Stimulated activated naive CD4-positive, alpha-beta T cell treated with Interleukin-2 at 50 U/mL for 16 hours (primary cell): Measurements from ENCODE around the gene ABL1.

Source experiments
- DNase-seq: peaks from one replicate; lab custom pipeline; 2025; lab: John Stamatoyannopoulos, UW

ABL1 gene

DNA sequence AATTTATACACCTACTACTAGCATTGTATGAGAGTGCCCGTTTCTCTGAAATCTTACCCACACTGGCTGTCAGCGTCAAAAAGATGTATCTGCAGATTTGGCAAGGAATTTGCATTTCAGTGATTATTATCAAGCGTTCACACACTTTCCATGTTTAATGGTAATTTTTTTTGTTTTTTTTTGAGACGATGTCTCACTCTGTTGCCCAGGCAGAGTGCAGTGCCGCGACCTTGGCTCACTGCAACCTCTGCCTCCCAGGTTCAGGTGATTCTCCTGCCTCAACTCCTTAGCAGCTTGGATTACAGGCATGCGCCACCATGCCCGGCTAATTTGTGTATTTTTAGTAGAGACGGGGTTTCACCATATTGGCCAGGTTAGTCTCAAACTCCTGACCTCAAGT is 14.3 kb downstream of the ABL1 start:
- no peak for DNase-seq

DNA sequence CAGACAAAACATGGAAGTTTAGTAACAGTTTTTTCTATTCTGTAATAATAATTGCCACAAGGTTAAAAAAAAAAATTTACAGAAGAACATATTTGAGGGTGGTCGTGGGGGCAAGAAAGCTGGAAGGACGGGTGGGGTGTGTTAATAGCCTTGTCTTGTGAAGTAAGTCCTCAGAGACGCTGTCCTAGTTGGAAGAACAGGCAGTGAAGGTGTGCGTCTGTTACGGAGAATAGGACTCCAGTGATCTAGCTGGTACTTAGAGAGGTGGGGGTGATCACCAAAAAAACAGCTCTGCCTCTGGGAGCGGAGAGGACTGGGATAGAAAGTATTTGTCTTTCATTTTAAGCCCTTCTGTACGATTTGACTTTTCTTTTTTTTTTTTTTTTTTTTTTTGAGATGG is 17.7 kb downstream of the ABL1 start:
- DNase-seq = no peak

DNA sequence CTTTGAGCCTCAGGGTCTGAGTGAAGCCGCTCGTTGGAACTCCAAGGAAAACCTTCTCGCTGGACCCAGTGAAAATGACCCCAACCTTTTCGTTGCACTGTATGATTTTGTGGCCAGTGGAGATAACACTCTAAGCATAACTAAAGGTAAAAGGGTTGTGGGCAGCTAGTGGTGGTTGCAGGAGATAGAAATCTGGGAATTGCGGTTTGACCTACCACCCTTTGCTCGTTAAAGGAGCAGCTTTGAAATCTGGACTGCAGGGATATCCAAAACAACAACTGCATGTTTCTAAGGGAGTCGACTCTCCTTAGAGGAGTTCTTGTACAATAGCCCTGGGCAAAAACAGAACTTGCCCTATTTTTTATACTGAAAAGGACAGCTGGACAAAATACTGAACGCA is 19.0 kb downstream of the ABL1 start:
- DNase-seq = no peak

DNA sequence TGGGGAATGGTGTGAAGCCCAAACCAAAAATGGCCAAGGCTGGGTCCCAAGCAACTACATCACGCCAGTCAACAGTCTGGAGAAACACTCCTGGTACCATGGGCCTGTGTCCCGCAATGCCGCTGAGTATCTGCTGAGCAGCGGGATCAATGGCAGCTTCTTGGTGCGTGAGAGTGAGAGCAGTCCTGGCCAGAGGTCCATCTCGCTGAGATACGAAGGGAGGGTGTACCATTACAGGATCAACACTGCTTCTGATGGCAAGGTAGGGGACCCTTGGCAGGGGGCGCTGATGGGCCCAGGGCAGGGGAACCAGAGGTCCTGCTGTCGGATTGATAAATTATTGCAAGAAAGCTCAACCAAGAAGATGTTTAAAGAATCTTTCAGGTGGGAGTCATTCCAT is 19.8 kb downstream of the ABL1 start:
- DNase-seq = no peak

DNA sequence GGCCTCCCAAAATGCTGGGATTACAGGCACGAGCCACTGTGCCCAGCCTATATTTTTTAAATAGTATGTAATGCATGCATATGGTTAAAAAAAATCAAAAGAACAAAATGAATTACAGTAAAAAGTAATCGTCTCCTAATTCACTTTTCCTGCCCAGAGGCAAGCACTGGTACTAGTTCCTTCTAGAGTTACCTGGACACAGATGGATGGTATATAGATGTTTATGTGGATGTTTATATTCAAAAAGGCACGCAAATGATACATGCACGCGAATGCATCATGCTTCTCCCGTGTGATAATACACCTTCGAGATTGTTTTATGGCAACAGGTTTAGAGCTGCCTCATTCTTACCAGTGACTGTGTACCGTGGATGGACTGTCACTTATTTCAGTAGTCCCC is 21.4 kb downstream of the ABL1 start:
- no peak for DNase-seq

DNA sequence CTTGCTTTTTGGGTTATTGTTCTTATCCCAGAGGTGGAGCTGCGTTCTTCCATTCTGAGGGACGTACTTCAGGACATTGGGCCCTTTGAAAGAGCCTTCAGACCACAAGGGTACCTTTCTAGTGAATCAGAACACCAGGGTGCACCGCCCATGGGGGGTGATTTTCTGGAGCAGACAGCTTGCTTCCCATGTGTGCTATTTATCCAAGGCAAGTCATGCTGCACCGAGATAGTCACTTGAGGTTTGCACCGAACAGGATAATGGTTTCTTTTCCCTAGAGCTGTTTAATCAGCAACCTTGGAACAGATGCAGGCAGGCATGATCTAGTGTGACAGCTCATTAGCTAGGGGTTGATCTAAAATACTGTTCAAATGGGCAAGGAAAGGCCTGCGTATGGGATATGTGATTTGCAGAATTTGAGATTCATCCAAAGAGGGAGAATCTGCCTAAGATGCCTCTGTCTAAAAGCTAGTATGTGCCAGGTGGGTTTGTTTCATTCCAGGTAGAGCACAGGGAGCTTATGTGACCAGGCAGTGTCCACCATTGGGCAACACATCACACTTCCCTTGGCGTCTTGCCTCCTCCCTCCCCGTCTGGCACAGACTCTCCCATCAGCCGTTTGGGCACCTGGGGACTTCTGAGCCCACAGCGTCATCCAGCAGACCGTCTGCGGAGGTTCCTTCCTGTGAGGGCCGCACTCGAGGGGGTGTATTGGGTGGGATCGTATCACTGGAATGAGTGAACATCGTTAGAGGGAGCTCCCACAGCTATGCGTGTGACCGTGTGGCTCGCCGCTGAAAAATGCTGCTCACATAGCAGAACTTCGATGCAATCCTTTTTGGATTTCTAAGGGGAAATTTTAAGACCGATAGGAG is 23.0 kb downstream of the ABL1 start:
- no peak for DNase-seq

DNA sequence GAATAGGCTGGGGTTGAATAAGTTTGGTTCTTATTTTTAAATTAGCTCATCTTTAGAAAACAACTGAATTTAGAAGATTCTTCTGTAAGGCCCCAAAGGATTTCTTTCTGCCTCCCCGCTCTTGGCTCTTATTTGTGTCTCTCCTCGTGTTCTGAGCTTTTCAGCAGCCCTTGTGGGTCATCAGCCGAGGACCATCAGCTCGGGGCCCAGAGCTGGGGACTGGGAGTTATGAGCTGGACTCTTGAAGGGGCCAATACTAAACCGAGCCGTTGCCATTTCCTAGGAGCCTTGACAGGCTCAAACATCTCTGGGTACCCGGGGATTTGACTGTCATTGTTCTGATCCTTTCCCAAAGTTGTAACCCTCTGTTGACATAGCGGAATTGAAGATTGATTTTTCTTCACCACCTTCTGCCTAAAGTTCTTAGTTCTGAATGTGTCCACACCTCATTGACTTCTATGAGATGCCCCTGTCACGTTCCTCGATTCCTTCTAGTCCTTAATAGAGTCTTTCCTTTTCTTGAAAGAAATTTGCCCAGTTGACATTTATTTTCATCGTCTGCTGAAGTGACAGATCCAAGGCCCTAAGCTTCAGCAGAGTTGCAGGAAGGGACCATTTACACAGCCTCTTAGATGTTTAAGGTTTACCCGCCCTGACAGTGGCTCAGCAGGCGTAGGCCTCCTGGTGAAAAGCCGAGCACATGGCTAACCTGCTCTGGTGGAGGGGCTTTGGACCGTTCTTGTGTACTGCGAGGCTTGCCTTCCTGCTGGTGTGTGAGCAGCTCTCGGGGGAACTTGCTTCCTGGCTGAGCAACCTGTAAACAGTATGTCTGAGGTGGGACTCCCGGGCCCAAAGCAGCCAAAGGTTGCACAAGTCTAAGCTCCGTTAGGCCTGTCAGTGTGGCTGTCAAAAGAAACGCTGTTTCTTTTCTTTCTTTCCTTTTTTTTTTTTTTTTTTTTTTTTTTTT is 24.0 kb downstream of the ABL1 start:
- DNase-seq = no peak

DNA sequence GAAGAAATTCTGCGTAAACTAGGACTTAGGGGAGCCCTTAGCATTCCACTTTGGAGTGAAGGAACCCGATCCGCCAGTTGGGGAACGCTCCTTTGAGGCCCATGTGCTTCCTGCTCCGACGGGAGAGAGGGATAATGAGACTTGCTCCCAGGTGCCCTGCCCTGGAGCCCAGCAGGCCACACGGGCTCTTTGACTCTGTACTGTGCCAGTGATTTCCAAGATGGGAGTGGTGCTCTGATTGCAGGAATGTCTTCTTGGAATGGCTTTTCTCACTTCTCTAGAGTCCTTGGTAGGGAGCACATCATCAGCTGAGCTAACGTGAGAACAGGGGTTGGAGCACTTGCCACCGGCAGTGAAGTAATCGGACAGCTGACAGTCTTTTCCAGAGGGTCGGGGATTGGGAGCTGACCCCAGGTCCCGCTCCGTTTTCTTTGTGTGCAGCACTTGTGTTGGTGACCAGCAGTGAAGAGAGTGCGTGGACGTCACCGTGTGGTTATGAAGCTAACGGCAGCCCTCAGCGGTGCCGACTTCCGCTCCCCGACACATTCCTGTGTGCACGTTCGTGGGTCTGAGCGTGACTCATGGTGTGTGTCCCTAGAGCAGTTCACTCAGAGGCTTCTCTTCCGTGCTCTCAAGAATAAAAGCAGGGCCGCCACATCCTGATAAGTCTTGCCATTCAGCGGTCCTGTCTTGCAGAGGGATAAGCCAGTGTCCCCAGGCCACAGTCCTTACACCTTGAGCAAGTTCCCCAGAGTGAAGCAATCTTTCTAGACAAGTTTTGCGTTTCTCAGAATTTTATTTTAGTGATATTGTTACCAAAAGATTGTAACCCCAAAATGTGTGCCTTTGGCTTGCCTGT is 25.6 kb downstream of the ABL1 start:
- DNase-seq = no peak

DNA sequence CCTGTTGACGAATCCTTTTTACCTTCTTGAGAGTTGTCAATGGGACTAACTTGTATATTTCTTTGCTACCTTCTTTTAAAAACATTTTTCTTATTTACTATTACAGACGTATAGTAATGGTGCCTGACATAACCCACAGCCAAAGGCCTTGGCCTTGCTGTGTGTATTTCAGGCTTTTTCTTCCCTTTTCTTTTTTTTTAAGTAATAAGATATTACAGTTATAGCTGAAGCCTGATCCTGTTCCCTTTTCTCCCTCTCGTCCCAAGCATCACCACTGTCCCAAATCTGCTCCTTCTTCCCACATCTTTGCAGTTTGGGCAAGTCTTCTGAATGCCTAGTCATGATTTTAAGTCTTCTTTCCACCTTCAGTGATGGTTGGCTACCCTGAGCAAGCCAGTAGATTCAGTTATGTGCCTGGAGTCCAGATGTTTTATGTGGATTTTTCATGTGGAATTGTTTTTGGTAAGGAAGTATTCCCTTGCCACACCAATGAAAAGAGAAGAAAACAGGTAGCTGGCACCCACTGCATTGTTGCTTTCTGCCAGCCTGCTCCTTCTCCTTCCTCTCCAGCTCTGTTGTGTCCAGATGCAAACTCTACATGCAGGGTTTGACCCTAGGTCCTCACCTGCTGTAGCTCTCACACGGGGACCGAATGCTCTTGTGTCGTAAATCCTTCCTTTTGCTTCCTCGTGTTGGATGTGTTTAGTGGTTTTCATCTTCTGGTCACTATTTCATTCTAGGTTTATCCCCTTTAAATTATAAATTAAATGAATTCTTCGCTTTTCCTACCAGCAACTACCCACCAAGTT is 26.5 kb downstream of the ABL1 start:
- DNase-seq = no peak

DNA sequence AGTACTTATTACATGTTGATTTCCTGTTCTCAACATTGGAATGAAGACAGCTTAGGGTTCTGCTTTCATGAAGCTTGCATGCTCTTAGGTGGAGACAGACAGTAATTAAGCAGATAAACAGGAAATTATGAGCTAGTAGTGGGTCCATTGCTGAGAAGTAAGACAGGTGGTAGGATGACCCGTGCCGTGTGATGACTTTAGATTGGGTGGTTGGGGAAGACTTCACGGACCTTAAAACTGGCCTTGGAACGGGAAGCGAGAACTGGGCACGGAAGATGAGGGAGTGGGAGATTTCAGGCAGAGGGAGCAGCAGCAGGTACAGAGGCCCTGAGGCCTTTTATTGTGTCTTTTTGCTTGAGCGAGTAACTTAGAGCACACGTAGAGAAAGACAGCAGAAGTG is 27.2 kb downstream of the ABL1 start:
- DNase-seq = no peak

DNA sequence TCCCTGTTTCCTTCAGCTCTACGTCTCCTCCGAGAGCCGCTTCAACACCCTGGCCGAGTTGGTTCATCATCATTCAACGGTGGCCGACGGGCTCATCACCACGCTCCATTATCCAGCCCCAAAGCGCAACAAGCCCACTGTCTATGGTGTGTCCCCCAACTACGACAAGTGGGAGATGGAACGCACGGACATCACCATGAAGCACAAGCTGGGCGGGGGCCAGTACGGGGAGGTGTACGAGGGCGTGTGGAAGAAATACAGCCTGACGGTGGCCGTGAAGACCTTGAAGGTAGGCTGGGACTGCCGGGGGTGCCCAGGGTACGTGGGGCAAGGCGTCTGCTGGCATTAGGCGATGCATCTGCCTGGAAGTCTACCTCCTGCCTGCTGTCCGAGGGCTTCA is 27.7 kb downstream of the ABL1 start:
- no peak for DNase-seq

DNA sequence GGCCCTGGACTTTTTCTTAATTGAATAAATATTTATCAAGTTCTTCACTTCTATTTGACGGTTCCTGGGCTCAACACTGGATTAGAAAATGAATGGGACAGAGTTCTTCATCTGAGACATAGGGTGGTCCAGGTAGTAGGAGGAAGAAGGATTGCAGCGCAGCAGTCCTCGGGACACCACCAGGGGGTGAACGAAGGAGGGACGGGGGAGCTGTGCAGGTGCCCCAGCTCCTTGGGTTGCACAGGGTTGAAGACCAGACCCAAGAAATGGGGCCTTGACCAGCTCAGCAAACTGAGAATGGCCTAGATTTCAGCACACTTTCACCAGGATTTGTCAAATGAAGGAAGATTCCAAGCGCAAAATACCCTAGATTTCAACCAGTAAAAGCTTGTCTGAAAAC is 29.5 kb downstream of the ABL1 start:
- no peak for DNase-seq

DNA sequence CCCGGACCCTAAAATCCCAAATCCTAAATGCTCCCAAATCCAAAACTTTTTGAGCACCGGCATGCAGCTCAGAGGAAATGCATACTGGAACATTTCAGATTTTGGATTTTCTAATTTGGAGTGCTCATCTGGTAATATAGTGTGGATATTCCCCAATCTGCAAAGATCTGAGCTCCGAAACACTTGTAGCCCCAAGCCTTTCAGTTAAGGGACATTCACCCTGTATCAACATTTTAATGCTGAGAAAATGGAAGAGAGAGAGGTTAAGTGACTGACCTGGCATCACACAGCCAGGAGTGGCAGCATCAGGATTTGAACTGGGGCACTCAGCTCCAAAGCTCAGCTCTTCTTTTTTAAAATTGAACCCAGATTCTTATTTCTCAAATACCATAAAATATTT is 30.9 kb downstream of the ABL1 start:
- DNase-seq = no peak

DNA sequence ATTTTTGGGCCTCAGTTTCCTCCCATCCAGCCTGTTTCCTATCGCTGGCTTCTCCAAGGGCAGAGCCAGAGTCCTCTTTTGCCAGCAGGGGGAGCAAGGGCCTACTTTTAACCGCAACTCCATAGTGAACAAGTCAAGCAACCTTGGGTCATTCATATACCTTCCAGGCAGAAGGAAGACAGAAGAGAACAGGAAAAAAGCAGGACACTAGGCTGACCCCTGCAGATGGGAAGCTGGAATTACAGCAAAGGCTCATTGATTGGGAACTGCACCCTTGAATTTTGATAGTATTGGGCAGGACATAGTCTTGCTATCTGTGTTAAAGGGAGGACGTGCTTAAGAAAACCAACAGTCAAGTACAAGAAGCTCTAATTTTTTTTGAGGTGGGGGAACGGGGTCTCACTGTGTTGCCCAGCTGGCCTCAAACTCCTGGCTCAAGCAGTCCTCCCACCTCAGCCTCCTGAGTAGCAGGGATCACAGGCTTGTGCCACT is 31.5 kb downstream of the ABL1 start:
- peak; percentile 25 for DNase-seq

DNA sequence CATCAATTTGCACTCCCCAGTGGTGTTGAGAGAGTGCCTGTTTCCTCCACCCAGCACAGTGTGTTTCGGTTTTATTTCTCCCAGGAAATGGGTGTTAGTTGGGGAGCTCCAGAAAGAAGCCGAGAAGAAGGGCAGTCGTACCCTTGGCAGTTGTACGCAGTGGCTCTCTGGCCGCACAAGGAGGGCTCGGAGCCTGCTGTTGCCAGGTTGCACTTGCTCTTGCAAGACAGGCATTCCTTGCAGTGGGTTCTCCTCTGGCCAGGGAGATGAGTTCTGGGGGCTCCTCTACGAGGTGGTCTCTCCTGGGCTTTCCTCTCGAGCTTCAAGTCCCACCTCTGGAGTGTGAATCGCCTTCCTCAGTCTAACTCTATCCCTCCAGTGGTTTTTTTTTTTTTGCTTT is 32.5 kb downstream of the ABL1 start:
- DNase-seq = no peak

DNA sequence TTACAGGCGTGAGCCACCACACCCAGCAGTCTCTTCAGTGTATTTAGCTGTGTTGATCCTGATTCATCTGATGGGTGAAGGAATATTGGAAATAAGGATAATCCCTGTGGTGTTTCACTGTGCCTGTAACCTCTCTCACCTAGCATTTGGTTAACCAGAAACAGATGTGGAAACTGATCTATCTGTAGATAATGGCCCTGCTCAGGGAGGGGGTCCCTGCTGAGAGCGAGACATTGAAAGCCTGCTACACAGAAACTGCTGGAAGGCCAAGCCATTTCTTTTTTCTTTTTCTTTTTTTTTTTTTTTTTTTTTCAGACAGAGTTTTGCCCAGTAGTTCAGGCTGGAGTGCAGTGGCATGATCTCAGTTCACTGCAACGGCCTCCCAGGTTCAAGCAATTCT is 33.2 kb downstream of the ABL1 start:
- DNase-seq = no peak

DNA sequence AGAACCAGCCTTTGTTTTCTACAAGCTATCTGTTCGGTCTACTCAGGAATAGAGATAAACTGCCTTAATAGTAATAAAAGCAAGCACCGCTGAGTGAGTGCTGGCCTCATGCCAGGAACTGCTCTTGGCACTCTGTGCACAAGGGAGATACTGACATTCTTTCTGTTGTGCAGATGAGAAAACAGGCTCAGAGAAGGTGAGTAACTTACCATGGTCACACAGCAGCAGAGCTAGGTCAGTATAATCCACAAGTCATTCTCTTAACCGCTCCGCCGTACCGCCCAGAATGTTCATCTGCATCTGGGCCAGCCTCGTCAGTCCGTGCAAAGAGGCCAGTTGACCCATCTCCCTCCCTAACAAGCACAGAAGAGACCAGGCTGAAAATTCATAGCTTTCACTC is 34.2 kb downstream of the ABL1 start:
- no peak for DNase-seq

DNA sequence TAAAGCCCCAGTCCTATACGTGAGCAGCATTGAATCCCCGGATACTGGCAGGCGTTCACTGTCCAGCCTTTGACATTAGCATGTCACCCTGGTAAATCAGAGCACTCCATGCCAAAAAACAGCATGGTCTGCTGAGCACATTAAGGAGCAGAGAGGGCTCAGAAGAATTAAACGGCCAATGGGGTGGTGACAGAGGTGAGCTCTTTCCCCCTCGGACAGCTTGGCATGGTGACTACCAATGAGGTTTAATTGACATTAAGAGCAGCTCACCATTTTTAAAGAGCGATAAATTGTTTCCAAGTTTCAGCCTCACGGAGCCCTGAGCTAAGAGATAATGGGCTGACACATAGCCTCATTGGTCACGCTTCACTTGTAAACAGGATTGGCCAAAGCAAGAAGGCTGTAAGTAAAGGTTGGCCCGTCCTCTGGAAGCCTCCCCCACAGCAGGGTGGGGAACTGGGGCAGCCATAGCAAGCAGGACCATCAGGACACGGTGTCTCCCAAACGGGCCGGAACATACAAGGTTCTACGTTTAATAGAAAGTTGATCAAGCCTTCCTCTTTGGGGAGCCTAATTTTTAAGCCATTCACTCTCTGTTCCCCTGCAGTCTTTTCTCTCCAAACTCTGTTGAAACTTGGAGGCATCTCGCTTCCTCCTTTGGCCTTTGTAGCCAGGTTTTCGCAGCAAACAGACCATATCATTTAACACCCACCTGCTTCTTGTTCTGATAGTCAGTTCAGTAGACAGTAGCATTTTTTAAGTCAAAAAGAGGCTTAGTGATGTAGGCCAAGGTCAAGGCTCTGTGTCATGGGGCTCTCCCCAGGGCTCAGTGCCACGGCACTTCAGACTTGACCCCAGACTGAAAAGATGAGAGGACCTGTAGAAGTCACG is 35.7 kb downstream of the ABL1 start:
- DNase-seq = no peak

DNA sequence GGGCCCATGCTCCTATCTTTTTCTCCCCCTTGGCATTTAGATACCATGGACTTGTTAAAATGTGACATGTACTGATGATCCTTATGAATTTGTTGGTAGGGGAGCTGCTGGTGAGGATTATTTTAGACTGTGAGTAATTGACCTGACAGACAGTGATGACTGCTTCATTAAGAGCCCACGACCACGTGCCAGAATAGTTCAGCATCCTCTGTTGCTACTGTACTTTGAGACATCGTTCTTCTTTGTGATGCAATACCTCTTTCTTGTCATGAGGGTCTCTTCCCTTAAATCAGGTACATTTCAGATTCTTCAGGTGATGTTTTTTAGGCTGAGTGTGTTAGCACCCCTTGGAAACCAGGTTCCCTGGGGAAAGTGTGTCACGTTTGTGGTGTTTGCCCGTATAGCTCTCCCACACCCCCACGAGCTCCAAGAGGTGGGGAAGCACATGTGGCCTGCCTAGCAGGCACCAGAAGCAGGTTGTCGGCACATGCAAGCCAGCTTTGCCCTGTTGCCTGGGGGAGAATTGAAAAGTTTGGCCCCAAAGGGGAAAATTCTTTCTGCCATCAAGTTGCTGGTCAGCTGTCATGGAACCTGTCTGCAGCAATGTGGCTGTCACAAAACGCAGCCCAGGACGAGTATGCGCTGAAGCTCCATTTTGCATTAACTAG is 36.5 kb downstream of the ABL1 start:
- DNase-seq = no peak

DNA sequence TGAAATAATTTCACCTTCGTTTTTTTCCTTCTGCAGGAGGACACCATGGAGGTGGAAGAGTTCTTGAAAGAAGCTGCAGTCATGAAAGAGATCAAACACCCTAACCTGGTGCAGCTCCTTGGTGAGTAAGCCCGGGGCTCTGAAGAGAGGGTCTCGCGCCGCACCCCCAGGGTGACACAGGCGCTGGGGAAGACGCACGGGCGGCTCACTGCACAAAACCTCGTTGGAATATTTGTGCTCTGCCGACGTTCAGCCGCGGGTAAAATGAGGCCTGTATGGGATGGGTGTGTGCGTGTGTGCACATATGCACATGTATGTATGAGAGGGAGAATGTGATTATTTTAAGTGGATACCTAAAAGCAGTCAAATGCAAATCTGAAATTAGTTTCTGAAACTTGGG is 37.0 kb downstream of the ABL1 start:
- no peak for DNase-seq
